GM18502 (cell line): ENCODE results near the gene TRPM3.
"Not testable (repeated sequence)": the region's sequence is repeated elsewhere in the genome, so short reads cannot be mapped to it uniquely, and the experiment has no call there.

Experiments
- ATAC-seq: cut with Tn5 transposase; IDR thresholded peaks from one replicate; pipeline ENCODE4 v1.9.1; 2021; ENCODE audit warnings: mild to moderate bottlenecking; ENCODE audit not compliant: unreplicated experiment, poor library complexity

The TRPM3 gene

DNA sequence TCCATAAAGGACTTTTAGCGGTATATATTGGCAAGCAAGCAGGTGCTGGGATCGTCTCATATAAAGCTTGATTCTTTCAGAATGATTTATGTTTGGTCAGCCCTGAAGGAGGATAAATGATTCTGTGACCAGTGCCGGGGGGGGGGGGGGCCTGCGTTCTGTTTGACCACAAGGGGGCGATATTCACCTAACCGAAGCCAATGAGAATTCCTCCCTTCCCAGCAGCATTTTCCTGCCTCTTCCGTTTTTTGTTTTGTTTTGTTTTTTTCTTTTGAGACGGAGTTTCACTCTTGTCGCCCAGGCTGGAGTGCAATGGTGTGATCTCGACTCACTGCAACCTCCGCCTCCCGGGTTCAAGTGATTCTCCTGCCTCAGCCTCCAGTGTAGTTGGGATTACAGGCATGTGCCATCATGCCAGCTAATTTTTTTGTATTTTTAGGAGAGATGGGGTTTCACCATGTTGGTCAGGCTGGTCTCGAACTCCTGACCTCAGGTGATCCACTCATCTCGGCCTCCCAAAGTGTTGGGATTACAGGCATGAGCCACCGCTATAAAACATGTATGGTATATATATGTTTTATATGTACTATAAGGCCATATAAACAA is 492.2 kb downstream of the TRPM3 start:
- ATAC-seq, result not testable (repeated sequence)

- no peak for ATAC-seq
Observed at GRCh38 chr9:70625078-70625477, 496.3 kb downstream of the TRPM3 start.

DNA sequence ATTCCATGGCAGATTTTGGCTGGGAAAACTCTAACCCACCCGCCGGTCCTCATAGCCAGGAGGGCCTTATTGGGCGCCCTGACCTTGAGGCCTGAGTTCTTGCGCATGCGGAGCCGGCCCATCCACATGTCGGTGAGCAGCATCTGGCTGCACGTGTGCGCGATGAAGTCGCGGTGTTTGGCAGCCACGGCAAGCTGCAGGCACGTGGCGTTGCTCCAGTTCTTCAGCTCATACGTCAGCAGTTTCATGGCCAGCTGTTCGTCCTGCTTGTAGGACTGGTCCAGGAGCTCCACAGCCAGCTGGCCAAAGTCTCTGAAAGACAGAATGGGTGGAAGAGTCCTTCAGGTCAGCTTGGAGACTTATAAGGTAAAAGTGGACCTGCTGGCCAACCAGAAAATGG is 502.6 kb downstream of the TRPM3 start:
- no peak for ATAC-seq

DNA sequence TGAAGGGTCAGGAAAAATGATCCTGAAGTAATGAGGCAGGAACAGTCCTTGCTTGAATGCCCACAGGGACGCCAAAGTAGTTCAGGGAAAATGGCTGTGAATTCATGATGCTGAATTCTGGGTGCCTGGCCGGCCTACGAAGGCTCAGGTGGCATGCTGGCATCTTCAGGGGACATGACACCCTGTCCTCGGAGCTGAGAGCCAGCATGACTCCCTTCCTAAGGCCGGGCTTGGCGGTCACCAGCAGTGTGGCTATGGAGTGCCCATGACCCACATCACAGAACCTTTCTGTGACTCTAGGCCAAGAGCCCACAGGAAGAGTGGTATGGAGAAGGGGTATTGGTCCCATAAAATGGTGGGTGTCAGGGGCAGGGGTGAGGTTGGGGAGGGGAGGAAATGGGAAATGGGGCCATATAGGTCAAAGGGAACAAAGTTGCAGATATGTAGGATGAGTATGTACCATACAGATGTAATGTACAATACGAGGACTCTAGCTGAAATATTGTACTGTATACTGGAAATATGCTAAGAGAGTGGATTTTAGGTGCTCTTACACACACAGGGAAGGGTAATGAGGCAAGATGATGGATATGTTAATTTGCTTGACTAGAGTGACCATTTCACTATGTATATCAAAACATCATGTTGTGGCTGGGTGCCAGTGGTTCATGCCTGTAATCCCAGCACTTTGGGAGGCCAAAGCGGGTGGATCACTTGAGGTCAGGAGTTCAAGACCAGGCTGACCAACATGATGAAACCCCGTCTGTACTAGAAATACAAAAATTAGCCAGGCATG is 504.2 kb downstream of the TRPM3 start:
- ATAC-seq, result no peak

DNA sequence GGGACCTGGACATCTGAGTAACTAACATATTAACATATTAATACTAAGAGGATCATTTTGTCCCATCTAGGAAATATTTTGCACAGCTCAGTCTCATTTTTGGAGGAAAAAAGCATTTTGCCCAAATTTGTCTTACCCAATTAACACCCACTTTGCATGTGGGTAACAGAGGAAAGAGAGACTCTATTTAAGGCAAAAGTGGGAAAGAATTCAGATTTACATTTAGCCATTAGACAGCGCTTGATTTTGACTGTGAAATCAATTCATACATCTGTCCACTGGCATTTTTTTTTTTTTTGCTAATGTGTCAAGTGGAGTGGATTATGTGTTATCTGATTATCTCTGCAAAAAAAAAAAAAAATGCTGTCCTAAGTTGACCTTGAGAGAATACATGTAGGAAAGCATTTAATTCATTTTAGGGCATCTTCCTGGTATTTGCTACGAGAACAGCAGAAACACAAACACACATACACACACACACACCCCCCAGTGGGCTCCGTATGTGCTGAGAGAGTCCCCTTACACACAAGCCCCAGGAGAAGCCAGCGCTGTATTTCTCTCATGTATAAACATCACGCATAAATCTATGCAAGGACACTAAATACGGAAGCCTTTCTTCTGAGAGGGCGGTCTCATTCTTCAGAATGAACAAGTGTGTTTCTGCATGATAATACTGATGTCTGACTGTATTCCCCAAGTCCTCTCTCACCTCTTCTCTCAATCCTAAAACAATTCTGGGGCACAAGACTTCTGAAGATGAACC is 505.0 kb downstream of the TRPM3 start:
- ATAC-seq, result no peak

DNA sequence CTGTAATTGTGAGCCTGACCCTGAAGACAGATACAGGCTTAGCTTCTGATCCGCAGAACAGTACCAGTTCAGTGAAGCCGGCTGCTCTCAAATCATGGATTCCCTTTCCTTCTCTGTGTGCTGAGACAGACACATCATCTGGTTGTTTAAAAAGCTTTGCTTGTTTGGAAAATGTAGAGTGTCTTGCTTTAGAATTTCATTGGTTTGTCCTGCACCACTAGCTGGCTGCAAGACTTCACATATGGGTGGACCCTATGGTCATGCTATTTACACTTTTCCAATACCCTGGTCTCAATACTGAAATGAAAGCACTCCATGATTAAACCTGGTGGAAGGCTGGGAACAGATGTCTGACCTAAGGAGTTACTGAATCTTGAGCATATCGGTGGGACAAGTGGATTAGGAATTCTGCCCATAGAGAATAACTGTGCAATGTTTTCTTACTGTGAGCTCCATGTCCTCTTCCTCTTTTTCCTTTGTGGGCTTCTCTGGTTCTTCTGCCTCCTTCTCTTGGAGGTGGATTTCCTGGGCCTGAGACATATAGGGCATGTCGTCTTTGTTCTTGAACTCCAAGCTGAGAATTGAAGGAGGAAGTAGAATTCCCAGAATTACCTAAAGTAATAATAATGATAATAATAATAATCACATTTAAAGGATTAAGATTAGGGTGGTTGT is 505.8 kb downstream of the TRPM3 start:
- no peak for ATAC-seq

GRCh38 chr9:70614786-70615463 is 506.5 kb downstream of the TRPM3 start:
- ATAC-seq, result no peak

DNA sequence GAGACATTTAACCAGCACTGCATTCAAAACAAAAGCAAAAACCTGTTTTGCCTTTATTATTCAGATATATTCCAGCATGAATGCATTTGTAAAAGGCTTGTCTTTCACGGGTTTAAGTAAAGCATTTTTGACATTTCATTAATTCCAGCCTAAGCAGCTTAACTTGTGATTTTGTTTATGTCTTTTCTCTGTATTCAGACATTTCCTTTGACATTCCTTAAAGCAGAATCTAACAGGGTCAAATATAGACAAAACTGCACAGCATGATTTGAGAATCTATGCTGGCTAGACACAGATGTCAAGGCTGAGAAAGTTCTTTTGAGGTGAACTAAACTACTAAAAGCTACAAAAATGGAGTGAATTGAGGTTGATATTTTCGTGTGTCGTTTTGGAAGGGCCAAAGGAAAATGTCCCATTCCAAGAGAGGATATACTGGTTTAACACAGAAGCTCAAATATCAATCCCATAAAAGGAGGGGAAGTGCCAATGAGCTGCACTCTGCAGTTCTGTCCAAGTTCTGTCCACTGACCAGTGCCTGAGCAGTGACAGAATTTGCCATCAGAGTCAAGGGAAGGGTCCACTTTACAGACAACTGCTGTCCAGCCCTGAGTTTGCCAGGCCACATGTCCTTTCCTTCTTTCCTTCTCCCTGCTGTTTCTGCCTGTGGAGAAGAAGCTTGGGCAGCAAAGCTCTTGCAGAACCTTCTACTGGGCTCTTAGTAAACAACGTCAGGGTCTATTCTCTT is 508.2 kb downstream of the TRPM3 start:
- no peak for ATAC-seq

GRCh38 chr9:70610287-70610644 is 511.2 kb downstream of the TRPM3 start:
- no peak for ATAC-seq

DNA sequence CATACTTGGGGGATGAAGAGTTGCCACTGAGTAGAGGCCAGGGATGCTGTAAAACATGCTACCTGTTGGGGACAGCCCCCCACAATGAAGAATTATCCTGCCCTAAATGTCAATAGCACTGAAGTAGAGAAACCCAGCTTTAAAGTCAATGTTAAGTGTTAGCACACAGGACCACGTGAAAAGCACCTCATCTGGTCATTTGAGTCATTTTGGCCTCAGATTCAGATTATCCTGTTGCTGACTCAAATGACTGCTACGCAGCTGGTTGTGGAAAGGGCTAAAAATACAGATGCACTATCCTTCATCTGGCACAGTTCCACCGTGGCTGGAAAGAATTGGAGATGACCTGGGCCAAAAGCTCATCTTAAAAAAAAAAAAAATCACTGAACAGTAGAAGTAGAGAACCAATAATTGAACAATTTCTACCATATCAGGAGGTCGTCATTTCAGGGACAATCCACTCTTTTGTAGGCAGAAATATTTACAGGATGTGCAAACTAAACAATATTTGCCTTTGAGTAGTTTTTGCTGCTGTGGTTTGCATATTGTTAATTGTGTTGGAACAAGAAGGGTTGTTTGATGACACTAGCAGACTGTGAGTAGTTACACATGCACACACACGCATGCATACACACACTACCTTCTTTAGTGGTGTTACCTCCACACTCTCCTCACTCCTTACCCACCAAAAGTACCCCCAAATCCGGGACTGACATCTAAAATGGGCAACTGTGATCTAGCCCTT is 511.7 kb downstream of the TRPM3 start:
- ATAC-seq, result no peak

DNA sequence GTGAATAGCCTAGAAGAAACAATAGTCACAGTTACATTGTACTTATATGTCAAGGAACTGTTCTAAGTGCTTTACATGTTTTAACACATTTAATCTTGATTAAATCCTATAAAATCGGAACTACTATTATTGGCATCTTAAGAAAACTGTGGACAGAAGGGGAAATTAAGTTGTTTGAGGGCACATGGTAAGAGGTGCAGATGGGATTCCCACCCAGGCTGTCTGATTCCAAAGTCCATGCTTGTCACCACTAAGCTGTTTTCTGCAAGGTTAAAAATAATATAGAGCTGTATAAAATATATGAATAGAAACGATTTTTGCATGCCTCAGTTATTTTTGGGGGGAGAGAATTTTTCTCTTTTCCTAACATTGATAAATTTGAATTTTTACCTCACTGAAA is 512.4 kb downstream of the TRPM3 start:
- ATAC-seq, result no peak

DNA sequence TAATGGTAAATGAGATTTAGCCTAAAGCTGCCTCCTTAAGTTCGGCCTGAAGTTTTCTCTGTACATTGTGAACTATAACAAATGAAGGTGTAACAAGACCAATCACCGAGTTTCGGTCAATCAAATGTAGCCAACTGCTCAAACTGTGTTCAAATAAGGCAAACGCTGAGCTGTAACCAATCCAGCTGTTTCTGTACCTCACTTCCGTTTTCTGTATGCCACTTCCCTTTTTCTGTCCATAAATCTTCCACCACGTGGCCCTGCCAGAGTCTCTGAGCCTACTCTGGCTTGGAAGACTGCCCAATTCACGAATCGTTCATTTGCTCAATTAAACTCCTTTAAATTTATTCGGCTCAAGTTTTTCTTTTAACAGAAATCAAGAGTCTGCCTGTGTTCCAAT is 513.5 kb downstream of the TRPM3 start:
- ATAC-seq, result peak; percentile 45

DNA sequence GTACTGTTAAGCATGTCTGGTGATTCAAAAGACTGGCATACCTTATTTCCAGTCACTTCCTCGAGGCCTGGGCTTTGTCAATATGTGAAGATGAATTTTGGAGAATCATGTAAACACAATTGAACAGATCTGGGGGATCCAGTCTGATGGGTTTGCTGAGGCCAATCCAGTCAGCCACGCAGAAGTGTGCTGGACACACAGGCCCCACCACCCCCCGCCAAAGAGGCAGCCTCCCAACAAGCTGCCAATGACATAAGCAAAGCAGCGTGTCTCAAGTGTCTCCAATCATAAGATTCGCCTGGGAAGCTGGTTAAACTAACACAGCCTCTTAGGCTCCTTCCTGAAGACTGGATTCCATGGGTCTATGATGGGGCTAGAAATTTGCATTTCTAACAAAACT is 514.1 kb downstream of the TRPM3 start:
- no peak for ATAC-seq

DNA sequence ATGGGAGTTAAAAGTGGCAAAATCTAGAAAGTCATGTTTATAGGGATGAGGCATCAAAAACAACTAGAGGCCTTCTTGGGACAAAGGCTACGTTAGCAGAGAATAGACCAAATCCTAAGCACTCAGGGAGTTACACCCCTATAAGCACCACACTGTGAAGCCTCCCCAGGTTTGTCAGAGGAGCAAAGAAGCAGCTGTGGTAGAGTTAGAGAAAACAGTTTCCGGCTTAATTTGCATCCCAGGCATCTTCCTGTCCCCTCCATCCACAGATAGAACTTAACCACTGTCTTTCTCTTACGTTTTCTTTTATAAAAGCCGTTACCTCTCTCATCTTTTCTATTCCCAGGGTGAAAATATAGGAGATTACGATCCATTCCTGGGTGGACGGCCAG is 518.4 kb downstream of the TRPM3 start:
- ATAC-seq, result no peak

- ATAC-seq, result peak; percentile 89
Observed at GRCh38 chr9:70602321-70603019, 519.0 kb downstream of the TRPM3 start.

GRCh38 chr9:70601000-70601951 is 520.1 kb downstream of the TRPM3 start:
- no peak for ATAC-seq

- ATAC-seq, result no peak
Observed at GRCh38 chr9:70600506-70600905, 520.9 kb downstream of the TRPM3 start.
